ENCODE data around the gene RAD1.

Gene RAD1

GRCh38 chr5:34891981-34892380 lies 23.3 kb downstream of the RAD1 start:
- TF ChIP-seq CTCF (conservative IDR thresholded peaks at IDR 0.05; ENCODE audit: low read depth, low read length): no peak
- no peak overlapping the region for H3K4me3 ChIP-seq (ENCODE audit: low read depth, low read length)
- peak; percentile 79 for DNase-seq (ENCODE audit: low read depth)

- DNase-seq (ENCODE audit: low read depth): no peak
- TF ChIP-seq CTCF (conservative IDR thresholded peaks at IDR 0.05; ENCODE audit: low read depth, low read length): no peak
- H3K4me3 ChIP-seq (ENCODE audit: low read depth, low read length): no peak overlapping the region
Measured at GRCh38 chr5:34889394-34889793, 25.9 kb downstream of the RAD1 start.

DNA sequence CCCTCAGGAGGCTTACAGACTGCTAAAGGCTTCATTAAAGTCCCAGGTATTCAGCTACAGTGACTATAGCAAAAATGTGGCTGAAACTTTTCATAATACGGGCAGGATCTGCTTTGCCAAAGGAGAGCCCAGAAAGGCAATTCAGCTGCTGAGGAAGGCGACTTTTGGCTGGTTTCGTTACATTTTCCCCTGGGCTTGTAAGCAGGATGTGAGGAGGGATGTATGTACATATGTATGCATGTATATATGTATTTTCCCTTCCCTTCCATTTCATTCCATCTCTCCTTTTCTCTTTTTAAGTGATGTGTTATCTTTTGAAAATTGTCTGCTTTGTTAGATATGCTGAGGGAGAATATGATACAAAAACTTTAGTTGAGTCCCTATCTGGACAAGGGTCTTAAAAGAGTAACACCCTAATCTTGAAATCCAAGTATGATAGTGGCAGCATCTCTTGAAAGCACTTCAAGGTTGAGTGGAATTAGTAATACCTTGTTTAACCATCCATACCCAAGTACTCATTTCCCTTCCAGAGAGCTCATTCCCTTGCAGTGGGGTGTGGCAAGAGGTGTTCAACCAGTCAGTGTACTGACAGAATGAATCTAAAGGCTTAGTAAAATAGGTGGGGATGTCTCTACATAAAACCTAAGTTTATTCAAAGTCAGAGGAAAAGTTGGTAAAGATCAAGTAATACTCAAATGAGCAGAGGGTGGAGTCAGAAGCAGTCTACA lies 28.7 kb downstream of the RAD1 start:
- no peak for DNase-seq (ENCODE audit: low read depth)
- no peak overlapping the region for H3K4me3 ChIP-seq (ENCODE audit: low read depth, low read length)
- TF ChIP-seq CTCF (conservative IDR thresholded peaks at IDR 0.05; ENCODE audit: low read depth, low read length): no peak

DNA sequence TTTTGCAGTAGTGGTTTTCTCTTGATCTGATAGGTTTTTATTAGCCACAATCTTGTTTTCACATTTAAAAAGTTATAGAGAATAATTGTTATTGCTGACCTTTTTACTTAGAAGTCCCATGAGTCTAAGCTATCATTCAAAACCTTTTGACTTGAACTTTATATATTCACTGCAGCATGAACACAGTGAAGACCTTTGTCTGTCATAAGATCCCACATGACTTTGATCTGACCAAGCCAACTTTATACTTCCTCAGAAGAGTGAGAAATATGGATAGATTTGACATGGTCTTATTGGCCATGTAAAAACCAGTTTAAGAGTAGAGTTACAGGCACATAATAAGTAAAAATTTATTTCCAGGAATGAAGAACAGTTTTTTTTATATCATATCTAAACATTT lies 34.1 kb downstream of the RAD1 start:
- no peak for TF ChIP-seq CTCF (conservative IDR thresholded peaks at IDR 0.05; ENCODE audit: low read depth, low read length)
- DNase-seq (ENCODE audit: low read depth): no peak
- no peak overlapping the region for H3K4me3 ChIP-seq (ENCODE audit: low read depth, low read length)

- DNase-seq (ENCODE audit: low read depth): no peak
- no peak for TF ChIP-seq CTCF (conservative IDR thresholded peaks at IDR 0.05; ENCODE audit: low read depth, low read length)
- H3K4me3 ChIP-seq (ENCODE audit: low read depth, low read length): no peak overlapping the region
Measured at GRCh38 chr5:34876275-34876674, 39.0 kb downstream of the RAD1 start.

- no peak for DNase-seq (ENCODE audit: low read depth)
- no peak overlapping the region for H3K4me3 ChIP-seq (ENCODE audit: low read depth, low read length)
- TF ChIP-seq CTCF (conservative IDR thresholded peaks at IDR 0.05; ENCODE audit: low read depth, low read length): no peak
Measured at GRCh38 chr5:34870382-34870781, 44.9 kb downstream of the RAD1 start.

DNA sequence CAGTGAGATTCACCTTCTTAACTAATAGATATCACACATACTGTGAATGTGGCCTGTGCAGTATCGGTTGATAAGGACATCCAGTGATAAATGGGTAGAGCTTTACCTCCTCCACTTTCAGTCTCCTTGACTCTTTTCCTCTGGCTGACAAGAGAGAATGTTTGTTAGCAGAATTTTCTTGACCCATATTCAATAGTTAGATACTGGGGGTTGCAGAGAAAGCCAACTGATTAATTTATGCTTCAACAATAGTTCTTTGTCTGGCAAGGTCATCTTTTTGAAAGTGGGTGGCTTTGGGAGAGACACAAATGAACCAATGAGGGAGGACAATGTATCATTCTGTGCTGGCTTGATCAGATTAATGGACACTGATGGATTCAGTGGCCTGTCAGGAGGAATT lies 46.0 kb downstream of the RAD1 start:
- no peak for TF ChIP-seq CTCF (conservative IDR thresholded peaks at IDR 0.05; ENCODE audit: low read depth, low read length)
- H3K4me3 ChIP-seq (ENCODE audit: low read depth, low read length): no peak overlapping the region
- no peak for DNase-seq (ENCODE audit: low read depth)
